ENCODE data around the gene MLLT6. TPM values are rescaled to one million over a fixed set of nuclear protein-coding genes. Genes with fewer than 3 reads are reported as not detected.
A peak's percentile ranks its signal among the peaks of the same experiment; 100 is the strongest.

The MLLT6 gene
- total RNA-seq, 2 donors from 2014 or later, result 79.7 to 82.4 TPM

GRCh38 chr17:38673707-38674013 is 31.4 kb upstream of the MLLT6 start:
- intact Hi-C loops (cut with DNase I), result no loop called here
- DNase-seq (ENCODE audit: low spot score), result peak; percentile 86

DNA sequence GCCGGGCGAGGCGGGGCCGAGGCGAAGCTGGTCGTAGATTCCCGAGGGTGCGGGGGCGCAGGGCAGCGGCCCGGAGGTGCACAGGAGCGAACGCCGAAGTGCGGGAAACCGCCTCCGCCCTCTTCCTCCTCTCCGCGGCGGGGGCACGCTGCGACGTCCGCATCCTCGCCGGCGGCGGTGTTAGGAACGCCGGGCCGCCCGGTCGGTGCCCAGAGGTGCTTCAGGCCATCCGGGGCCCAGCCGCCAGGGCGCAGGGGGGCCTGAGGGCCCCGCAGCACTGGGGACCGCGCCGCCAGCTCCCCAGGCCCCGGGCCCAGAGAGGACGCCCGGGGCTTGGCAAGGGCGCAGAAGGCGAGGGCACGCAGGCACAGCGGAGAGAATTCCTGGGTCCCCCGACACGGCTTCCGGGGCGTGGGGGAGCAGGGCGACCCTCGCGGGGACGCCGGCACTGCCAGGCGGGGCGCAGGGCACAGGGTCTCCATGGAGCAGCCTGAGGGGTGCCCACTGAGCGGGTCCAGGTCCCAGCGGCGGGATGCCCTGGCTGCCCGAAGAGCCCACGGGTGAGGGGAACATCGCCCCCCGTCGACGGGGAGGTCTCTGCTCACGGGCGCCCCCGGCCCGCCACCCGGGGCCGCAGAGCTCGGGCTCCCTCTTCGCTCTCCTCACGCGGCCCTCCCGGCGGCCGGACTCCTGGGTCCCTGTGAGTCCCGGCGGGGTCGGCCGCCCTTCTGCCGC is 30.9 kb upstream of the MLLT6 start:
- intact Hi-C loops (cut with DNase I), result no loop called here
- DNase-seq (ENCODE audit: low spot score), result peak; percentile 83

DNA sequence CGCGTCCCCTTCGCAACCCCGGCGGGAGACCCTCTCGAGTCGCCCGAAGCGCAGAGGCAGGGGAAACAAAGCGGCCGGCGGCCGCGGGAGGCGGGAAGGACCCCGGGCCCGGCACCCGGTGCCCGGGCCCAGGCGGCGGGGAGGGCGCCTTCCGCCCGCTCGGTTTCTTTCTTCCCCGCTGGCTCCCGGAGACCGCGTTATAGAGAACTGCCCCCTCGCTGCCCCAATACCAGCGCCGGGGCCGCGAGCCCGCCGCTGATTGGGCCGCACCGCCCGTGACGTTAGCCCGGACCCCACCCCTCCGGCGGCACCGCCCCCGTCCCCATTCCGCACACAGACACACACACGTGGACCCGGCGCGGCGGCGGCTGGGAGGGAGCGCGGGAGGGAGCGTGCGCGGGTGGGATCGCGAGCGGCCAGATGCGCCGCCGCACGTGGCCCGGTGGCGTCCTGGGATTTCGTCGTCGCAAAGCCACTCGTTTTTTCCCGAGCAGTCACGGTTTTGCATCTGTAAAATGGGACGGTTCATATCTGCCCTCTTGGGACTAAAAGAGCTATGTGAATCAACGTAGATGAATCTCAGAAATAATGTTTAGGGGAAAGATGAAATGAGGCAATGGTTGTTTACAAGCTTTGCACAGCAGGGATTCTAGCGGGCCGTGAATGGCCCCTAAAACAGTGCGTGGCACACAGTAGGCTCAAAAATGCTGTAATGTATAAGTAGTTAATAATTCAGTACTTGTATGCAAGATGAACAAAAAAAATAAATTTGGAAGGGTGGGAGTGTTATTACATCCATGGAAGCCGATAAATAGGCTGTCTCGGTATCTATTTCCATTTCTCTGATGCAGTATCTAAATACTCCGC is 30.1 kb upstream of the MLLT6 start, which contains the start of gene EPOP:
TSS of gene EPOP (minus strand) at position 209 of the 867 bp plus-strand sequence. CDS start 462 bp downstream, outside the sequence.
- peak; percentile 96 for DNase-seq (ENCODE audit: low spot score)
- intact Hi-C loops (cut with DNase I), result loop anchor here (5.0 kb wide), 2 partner anchors 57 to 62 kb away; partner anchors contain the start of gene CISD3 (in 1 of the 2)

GRCh38 chr17:38676706-38677504 is 28.2 kb upstream of the MLLT6 start:
- peak; percentile 93 for DNase-seq (ENCODE audit: low spot score)
- intact Hi-C loops (cut with DNase I), result loop anchor here (5.0 kb wide), 2 partner anchors 55 to 60 kb away; partner anchors contain the start of gene CISD3 (in 1 of the 2)

- intact Hi-C loops (cut with DNase I), result loop anchor here (2.0 to 5.0 kb wide), 3 partner anchors 27 to 59 kb away; partner anchors contain the start of genes CISD3 (in 1 of the 2) and MLLT6 (in 1 of the 2)
- DNase-seq (ENCODE audit: low spot score), result no peak
These were observed 27.3 kb upstream of the MLLT6 start for GRCh38 chr17:38677819-38678218.

GRCh38 chr17:38681096-38681495 is 24.0 kb upstream of the MLLT6 start:
- no peak for DNase-seq (ENCODE audit: low spot score)
- intact Hi-C loops (cut with DNase I), result no loop called here

GRCh38 chr17:38685491-38685890 is 19.6 kb upstream of the MLLT6 start:
- intact Hi-C loops (cut with DNase I), result no loop called here
- peak; percentile 87 for DNase-seq (ENCODE audit: low spot score)

GRCh38 chr17:38687286-38687685 is 17.8 kb upstream of the MLLT6 start:
- DNase-seq (ENCODE audit: low spot score), result no peak
- intact Hi-C loops (cut with DNase I), result no loop called here

GRCh38 chr17:38690386-38690785 is 14.7 kb upstream of the MLLT6 start:
- intact Hi-C loops (cut with DNase I), result no loop called here
- no peak for DNase-seq (ENCODE audit: low spot score)

DNA sequence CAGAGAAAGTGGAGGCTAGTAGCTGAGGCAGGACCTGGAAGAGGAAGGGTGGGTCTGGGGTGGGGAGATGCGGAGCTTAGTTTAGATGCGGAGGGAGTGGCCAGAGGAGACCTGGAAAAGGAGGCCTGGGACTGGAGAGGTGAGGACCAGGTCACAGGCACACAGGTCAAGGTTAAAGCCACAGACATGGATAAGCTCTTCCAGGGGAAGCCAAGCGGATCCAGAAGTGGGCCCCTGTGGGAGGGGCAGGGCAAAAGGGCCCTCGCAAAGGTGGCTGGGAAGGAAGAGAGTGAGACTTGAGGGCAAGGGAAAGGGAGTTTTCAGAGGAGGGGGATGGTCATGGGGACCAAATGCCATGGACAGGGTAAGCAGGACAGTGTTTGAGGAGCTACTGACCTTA is 13.9 kb upstream of the MLLT6 start:
- intact Hi-C loops (cut with DNase I), result no loop called here

GRCh38 chr17:38693700-38694329 is 11.3 kb upstream of the MLLT6 start:
- DNase-seq (ENCODE audit: low spot score), result peak; percentile 96
- intact Hi-C loops (cut with DNase I), result no loop called here

More for the DNA sequence above, 13.9 kb upstream of the MLLT6 start:
- no peak for DNase-seq (ENCODE audit: low spot score)

DNA sequence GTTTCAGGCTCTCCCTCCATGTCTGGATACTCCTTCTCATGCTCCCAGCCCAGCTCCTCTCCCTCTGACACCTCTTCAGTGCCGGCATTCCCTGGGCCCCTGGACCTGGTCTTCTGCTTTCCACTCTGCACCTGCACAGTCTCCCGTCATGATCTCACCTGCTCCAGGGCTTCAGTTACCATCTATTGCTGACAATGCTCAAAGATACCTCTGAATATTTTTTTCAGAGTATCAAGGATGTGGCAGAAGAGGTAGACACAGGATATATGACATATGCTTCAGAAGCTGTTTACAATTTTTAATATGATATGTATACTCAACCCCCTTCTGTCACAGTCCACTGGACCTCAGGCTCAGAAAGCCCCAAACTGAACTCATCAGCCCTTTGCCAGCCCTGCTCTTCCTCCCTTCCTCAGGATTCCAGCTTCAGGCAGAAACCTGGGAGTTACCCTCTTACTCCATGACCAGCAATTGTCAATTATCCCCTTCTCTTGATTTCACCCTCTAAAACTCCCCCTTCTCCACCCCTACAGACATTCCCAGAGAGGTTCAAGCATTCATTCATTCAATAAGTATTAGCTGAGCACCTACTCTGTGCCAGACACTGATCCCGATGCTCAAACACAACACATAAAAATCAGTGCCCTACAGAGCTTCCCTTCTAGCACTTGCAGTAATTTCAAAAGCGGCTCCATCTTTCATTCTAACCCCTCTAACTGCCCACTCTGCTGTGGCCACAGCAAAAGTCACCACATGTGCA is 7.8 kb upstream of the MLLT6 start:
- DNase-seq (ENCODE audit: low spot score), result no peak
- intact Hi-C loops (cut with DNase I), result no loop called here

DNA sequence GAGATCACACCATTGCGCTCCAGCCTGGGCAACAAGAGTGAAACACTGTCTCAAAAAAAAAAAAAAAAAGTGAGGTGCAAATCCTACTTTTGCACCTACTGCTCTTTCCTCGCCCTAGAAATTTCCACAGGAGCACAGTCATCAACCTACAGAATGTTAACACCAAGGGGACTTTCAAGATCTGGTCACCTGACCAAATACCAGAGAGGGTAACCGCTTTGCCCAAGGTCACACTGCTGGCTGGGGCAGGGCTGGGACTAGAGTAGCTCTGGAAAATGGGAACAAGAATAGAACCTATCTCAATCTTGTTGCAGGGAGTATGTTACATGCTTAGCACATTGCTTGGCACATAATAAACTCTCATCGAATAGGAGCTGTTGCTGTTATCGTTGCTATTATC is 6.3 kb upstream of the MLLT6 start:
- DNase-seq (ENCODE audit: low spot score), result no peak
- intact Hi-C loops (cut with DNase I), result no loop called here

DNA sequence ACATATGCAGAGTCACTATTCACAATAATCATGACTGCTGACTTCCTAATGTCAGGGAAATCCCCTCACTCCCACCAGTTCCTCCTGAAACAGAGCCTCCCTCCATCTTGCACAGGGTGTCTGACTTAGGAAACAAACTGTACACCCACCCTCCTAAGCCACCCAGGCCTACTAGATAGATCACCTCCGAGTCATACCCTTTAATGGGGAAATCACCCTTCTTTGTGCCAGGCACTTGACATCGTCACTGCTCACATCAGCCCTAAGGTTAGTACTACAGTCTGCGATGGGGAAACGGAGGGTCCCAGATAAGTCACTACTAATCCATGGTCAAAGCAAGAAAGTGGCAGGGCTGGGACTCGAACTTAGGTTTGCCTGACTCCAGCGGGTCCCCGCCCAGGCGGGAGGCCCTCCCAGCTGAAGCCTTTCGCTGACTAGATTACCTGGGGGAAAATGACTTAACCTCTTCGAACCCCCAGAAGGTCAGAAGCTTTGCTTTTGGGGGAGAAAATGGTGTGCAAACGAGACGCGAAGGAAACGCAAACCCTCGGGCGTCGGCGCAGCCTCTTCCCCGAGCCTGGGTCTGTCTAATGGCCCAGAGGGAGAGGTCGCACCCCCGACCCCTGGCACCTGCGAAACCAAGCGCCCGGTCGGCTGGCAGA is 3.4 kb upstream of the MLLT6 start:
- intact Hi-C loops (cut with DNase I), result no loop called here
- DNase-seq (ENCODE audit: low spot score), result no peak

GRCh38 chr17:38702166-38702915 is 2.7 kb upstream of the MLLT6 start:
- peak; percentile 95 for DNase-seq (ENCODE audit: low spot score)

DNA sequence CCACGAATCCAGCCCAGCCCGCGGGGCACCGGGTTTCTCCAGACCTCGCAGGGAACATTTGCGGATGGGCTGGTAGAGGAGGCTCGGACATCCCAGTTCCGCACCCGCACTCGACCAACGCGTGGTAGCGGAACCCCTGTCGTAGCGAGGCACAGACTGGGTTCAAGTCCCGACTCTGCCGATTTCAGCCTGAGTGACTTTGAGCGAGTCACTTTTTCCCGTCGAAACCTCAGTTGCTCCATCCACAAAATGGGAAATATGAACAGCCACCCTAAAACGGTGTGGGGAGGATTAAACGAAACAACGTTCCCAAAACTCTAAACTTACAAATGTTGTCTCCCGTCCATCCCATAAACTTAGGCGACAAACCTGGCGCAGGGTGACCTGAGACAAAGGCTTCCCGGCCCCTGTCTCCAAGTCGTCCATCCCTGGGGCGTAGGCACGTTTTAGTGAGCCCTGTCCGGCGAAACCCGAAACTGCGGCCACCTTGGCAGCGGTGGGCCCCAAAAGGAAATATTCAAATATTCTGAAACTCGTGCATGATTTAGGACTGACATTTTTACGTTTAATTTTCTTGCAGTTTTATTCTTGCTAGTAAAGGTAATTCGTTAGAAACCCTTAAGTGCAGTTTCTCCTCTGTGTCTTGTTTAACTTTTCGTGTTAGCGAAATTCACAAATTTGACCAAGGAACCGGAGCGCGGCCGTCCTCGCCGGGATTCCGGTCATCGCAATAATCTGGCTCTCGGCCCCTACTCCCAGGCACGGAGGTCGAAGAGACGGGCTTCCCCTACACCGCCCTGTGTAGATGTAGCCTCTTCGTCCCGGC is 1.9 kb upstream of the MLLT6 start:
- intact Hi-C loops (cut with DNase I), result no loop called here
- DNase-seq (ENCODE audit: low spot score), result no peak

More at GRCh38 chr17:38702166-38702915, 2.7 kb upstream of the MLLT6 start:
- intact Hi-C loops (cut with DNase I), result no loop called here

Measured in posterior vena cava (tissue), 2 donors.